ENCODE measurements around the gene TPR.

DNA sequence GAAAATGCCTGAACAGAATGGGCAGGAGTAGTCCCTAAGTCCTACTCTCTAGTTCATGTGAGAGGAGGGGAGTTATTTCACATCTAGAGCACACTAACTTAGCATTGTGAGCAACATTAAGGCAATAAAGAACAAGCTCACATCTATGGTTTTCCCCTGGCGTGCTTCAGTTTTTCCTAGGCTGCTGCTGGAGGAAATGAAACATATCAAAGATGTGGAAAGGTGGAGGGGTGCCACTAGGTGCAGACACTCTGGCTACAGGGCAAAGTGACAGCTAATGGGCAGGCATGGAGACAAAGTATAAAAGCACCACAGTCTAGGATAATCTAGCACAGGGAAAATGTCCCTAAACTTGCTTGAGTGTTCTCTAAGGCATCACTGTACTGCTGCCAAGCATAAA lies 82.2 kb downstream of the TPR start:
- TF ChIP-seq, protein P1, sequence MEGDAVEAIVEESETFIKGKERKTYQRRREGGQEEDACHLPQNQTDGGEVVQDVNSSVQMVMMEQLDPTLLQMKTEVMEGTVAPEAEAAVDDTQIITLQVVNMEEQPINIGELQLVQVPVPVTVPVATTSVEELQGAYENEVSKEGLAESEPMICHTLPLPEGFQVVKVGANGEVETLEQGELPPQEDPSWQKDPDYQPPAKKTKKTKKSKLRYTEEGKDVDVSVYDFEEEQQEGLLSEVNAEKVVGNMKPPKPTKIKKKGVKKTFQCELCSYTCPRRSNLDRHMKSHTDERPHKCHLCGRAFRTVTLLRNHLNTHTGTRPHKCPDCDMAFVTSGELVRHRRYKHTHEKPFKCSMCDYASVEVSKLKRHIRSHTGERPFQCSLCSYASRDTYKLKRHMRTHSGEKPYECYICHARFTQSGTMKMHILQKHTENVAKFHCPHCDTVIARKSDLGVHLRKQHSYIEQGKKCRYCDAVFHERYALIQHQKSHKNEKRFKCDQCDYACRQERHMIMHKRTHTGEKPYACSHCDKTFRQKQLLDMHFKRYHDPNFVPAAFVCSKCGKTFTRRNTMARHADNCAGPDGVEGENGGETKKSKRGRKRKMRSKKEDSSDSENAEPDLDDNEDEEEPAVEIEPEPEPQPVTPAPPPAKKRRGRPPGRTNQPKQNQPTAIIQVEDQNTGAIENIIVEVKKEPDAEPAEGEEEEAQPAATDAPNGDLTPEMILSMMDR (conservative IDR thresholded peaks at IDR 0.05 in 1 of 2, IDR thresholded peaks at IDR 0.05 in 1 of 2; ENCODE audit: extremely low read depth in 1 of 2, insufficient read depth in 1 of 2, low read depth in 1 of 2, low read length in 2 of 2) = no peak
- no peak for TF ChIP-seq EZH2 (IDR thresholded peaks at IDR 0.05; ENCODE audit: borderline replicate concordance, low read length)

Data from mammary epithelial cell (primary cell).